Bronchial epithelial cell (primary cell): ENCODE data around the gene ATRNL1. TPM values are rescaled to one million over a fixed set of nuclear protein-coding genes. Genes with fewer than 3 reads are reported as not detected.
"Not testable (repeated sequence)": the region's sequence is repeated elsewhere in the genome, so short reads cannot be mapped to it uniquely, and the experiment has no call there.

Experiments used
- DNase-seq: peaks from one replicate; pipeline ENCODE4 v3.0.0-alpha.2; 2010; ENCODE audit warnings: low read depth
- FAIRE-seq: peaks from 2 replicates; lab custom pipeline; 2011; peaks lifted over from hg19 to GRCh38; lab: Jason Lieb, UNC
- H3K27me3 ChIP-seq: 2 replicates; pipeline ENCODE4 v1.5.1; 2011; ENCODE audit warnings: low read length; ENCODE audit not compliant: control insufficient read depth, insufficient read depth
- H3K36me3 ChIP-seq: 2 replicates; pipeline ENCODE4 v1.5.1; 2011; ENCODE audit warnings: low read length; ENCODE audit not compliant: control insufficient read depth, insufficient read depth
- H3K4me3 ChIP-seq: 2 replicates; pipeline ENCODE4 v1.5.1; 2011; ENCODE audit warnings: mild to moderate bottlenecking, low read depth, low read length, control low read depth
- total RNA-seq: library from RNA; depleted of rRNA; stranded (reverse); fragments of >200 nt; gene quantifications from 2 replicates; pipeline ENCODE4 v1.2.1, GENCODE V29; 2014
- TF ChIP-seq, protein P1 (sequence below): IDR thresholded peaks from 2 replicates; pipeline ENCODE4 v1.5.1; 2011; ENCODE audit warnings: mild to moderate bottlenecking, moderate library complexity, low read length, control low read depth, inconsistent platforms; ENCODE audit not compliant: insufficient read depth, severe bottlenecking

Gene ATRNL1
- total RNA-seq, 1 donor from 2014 or later = 0.53 TPM

DNA sequence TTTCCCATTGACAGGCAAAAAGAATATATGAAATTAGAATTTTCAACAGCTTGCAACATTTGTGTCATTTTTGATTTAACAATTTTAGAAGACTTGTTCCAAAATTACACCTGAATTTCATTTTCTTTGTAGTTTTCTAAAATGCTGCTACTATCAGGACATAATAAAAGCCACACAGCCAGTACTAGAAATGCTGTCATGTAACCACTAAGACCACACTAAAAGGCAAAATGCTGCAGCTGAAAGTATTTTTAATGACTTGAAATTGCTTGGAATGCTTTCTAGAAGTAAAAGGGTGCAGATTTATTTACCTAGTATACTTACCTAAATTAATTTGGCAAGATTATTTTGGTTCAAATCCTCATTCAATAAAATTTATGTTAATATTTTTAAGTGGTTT, 709.7 kb downstream of the ATRNL1 start:
- Histone ChIP-seq H3K36me3 (no peaks in the 10 kb centered on the region), H3K27me3 (no peaks in the 10 kb centered on the region), H3K4me3 (no peak overlapping the region)
- DNase-seq (no peak), FAIRE-seq (no peak)
- TF ChIP-seq, protein P1, sequence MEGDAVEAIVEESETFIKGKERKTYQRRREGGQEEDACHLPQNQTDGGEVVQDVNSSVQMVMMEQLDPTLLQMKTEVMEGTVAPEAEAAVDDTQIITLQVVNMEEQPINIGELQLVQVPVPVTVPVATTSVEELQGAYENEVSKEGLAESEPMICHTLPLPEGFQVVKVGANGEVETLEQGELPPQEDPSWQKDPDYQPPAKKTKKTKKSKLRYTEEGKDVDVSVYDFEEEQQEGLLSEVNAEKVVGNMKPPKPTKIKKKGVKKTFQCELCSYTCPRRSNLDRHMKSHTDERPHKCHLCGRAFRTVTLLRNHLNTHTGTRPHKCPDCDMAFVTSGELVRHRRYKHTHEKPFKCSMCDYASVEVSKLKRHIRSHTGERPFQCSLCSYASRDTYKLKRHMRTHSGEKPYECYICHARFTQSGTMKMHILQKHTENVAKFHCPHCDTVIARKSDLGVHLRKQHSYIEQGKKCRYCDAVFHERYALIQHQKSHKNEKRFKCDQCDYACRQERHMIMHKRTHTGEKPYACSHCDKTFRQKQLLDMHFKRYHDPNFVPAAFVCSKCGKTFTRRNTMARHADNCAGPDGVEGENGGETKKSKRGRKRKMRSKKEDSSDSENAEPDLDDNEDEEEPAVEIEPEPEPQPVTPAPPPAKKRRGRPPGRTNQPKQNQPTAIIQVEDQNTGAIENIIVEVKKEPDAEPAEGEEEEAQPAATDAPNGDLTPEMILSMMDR = no peak

DNA sequence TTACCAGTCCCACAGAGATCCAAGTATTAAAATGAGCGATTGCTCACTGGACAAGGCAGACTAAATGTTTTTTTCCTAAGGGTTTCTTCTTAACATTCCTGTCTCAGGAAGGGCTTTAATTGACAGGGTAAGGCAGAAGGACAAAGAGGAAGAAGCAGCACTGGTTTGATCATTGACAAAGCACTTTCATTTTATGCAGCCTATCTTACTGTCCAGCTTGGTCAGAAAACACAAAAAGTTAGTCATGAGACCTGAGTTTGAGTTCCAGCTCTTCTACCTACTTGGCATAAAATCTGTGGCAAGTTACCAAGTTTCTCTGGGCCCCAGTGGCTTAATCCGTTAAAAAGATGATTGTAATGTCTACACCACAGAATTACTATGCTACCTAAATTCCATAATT, 721.4 kb downstream of the ATRNL1 start:
- TF ChIP-seq, protein P1 = no peak
- no peaks in the 10 kb centered on the region for H3K36me3 ChIP-seq
- no peak for DNase-seq
- no peak for FAIRE-seq
- no peaks in the 10 kb centered on the region for H3K27me3 ChIP-seq
- no peak overlapping the region for H3K4me3 ChIP-seq

DNA sequence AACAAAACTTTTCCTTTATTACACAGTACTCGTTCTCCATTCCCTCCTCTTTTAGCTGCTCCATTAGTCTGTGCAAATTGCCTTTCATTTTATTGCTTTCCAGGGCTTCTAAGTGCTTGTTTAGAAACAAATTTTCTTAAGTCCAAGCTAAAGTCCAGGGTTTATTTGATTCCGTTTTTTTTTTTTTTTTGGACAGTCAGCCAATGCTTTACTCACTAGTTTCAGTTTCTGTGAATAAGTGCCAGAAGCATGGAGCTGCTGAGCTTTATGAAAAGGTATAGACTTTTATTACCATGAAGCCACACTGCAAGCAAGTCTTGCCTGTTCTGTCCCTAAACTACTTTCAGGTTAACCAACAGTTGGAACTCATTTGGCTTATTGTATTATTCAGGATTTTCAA, 724.8 kb downstream of the ATRNL1 start:
- no peaks in the 10 kb centered on the region for H3K27me3 ChIP-seq
- TF ChIP-seq, protein P1 = no peak
- H3K36me3 ChIP-seq = no peaks in the 10 kb centered on the region
- FAIRE-seq (no peak), DNase-seq (no peak)
- H3K4me3 ChIP-seq = no peak overlapping the region

DNA sequence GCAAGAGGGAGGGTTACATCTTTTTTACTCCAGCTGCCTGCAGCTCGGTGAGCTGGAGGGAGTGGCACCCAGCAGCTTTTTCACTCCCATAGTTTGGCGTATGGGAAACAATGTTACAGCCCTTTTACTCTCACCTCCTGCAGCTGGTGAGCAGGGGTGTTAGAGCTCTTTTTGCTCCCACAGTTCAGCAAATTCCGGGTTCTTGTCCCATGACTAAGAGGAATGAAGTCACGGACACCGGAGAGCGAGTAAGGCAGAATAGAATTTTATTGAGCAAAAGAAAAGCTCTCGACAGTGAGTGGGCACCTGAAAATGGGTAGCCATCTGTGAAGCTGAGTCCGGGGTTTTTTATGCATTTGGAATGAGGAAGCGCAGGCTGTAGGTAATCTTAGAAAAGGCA, 733.2 kb downstream of the ATRNL1 start:
- H3K4me3 ChIP-seq = no peak overlapping the region
- H3K27me3 ChIP-seq = no peaks in the 10 kb centered on the region
- no peak for FAIRE-seq
- no peaks in the 10 kb centered on the region for H3K36me3 ChIP-seq
- TF ChIP-seq, protein P1 = no peak
- no peak for DNase-seq

DNA sequence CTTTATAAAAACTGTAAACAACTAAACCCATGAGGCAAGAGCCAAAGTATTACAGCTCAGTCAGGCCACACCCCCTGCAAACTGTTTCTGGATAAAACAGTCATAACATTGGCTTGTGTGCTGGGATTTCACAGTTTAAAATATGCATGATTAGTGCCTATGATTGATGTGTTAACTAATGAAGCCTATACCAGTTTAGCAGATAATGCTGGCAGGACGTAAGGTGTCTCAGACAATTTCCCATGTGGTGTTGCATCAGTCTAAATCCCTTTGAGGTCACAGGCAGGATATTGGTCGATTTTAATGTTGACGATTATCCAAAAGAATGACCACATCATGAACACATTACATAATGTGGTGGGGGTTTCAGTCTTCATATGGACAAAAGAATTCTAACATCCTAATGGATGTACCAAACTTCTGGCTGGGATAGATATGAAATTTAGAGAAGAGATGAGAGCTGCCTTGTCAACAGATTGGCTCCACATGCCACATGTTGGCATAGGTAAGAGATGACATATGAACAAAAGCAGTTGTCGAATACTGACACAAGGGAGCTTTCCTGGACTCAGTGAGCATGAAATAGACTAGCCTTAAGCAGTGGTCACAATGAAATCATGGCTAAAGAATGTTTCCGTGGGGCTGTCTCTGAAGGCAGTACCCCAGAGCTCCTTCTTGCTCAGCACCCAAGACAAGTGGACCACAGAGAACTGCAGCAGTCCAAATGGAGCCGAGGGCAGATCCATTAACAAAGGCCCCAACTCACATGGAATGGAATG, 734.3 kb downstream of the ATRNL1 start:
- Histone ChIP-seq H3K27me3 (no peaks in the 10 kb centered on the region), H3K36me3 (no peaks in the 10 kb centered on the region), H3K4me3 (no peak overlapping the region)
- TF ChIP-seq, protein P1 = no peak
- FAIRE-seq = peak; percentile 40
- DNase-seq = no peak

DNA sequence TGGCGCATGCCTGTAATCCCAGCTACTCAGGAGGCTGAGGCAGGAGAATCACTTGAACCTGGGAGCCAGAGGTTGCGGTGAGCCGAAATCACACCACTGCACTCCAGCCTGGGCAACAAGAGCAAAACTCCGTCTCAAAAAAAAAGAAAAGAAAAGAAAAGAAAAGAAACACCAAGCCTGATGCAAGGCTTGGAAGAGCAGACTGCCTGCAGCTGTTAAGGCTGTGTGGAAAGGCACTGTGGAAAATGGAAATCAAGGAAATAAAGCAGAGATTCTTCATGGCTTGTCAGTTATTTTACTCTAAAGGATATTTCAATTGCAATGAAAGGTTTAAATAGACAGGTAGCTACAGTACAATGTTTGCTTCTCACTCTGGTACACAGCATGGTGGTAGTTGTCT, 735.0 kb downstream of the ATRNL1 start:
- not testable (repeated sequence) for DNase-seq, H3K27me3 ChIP-seq, FAIRE-seq, H3K36me3 ChIP-seq, H3K4me3 ChIP-seq
